A673 (cell line): ENCODE measurements around the gene NOL11. TPM values are rescaled to one million over a fixed set of nuclear protein-coding genes. Genes with fewer than 3 reads are reported as not detected.

Experiments
- BruUV-seq: library from RNA; stranded (reverse); fragments of 400-500 nt; replicated peaks from 2 replicates; lab custom pipeline; 2021; lab: Mats Ljungman, UMichigan
- CTCF ChIA-PET: fragments of 300-600 bp; sonication (Branson Sonifier 250); formaldehyde crosslinking; loops from one replicate; lab custom pipeline; 2022; ENCODE audit warnings: antibody characterized with exemption; lab: Charles Lee
- POLR2A ChIA-PET: fragments of 300-600 bp; sonication (Branson Sonifier 250); formaldehyde crosslinking; loops from one replicate; lab custom pipeline; 2022; ENCODE audit warnings: antibody characterized with exemption; ENCODE audit not compliant: low non-redundant PET; lab: Charles Lee
- DNase-seq: peaks from one replicate; pipeline ENCODE4 v3.0.0-alpha.2; 2015; ENCODE audit warnings: low spot score
- H3K27ac ChIP-seq: fragments of 200-600 bp; sonication (generic); 2 replicates; pipeline ENCODE4 v1.5.1; 2016; ENCODE audit warnings: mixed run types, low read depth, mild to moderate bottlenecking, mixed read lengths, antibody characterized with exemption, low read length; ENCODE audit not compliant: poor library complexity, severe bottlenecking
- H3K27me3 ChIP-seq: fragments of 200-600 bp; sonication (generic); replicated peaks from 2 replicates; pipeline ENCODE4 v1.6.1; 2017; ENCODE audit warnings: mixed run types, low read depth, mild to moderate bottlenecking, mixed read lengths, antibody characterized with exemption, low read length; ENCODE audit not compliant: insufficient read depth, poor library complexity
- H3K36me3 ChIP-seq: fragments of 200-600 bp; sonication (generic); 2 replicates; pipeline ENCODE4 v1.6.1; 2016; ENCODE audit warnings: mixed run types, mild to moderate bottlenecking, mixed read lengths, antibody characterized with exemption, low read length; ENCODE audit not compliant: insufficient read depth, poor library complexity, severe bottlenecking
- H3K4me1 ChIP-seq: fragments of 200-600 bp; sonication (generic); 2 replicates; pipeline ENCODE4 v1.6.1; 2017; ENCODE audit warnings: mixed run types, mild to moderate bottlenecking, mixed read lengths, antibody characterized with exemption, low read length; ENCODE audit not compliant: insufficient read depth, poor library complexity, severe bottlenecking
- H3K4me3 ChIP-seq: fragments of 200-600 bp; sonication (generic); 2 replicates; pipeline ENCODE4 v1.5.1; 2016; ENCODE audit warnings: low read depth, mixed run types, mild to moderate bottlenecking, mixed read lengths, low read length; ENCODE audit not compliant: poor library complexity, severe bottlenecking
- H3K9me3 ChIP-seq: fragments of 200-600 bp; sonication (generic); 2 replicates; pipeline ENCODE4 v1.6.1; 2016; ENCODE audit warnings: mixed run types, low read depth, mild to moderate bottlenecking, mixed read lengths, antibody characterized with exemption, low read length; ENCODE audit not compliant: poor library complexity, severe bottlenecking
- CTCF ChIP-seq: fragments of 300-800, 200-600 bp; sonication (generic); conservative IDR thresholded peaks from 2 replicates; pipeline ENCODE4 v1.5.1; 2017; ENCODE audit warnings: low read depth, mild to moderate bottlenecking, antibody characterized with exemption, low read length, moderate library complexity, mixed read lengths
- EZH2 ChIP-seq: fragments of 200-600 bp; sonication (generic); IDR thresholded peaks from 2 replicates; pipeline ENCODE4 v1.6.1; 2017; ENCODE audit warnings: borderline replicate concordance, low read depth, mild to moderate bottlenecking, mixed read lengths, antibody characterized with exemption, low read length; ENCODE audit not compliant: poor library complexity, severe bottlenecking
- intact Hi-C: fragments of 100-400 bp; cut with micrococcal nuclease; formaldehyde crosslinking; loops from one replicate; pipeline ENCODE4 v1.10.0; 2022; ENCODE audit not compliant: unreplicated experiment
- total RNA-seq: library from RNA; stranded (reverse); gene quantifications from 2 replicates; pipeline ENCODE4 v1.2.3, GENCODE V29; 2021

NOL11 gene
- total RNA-seq, 1 experiment from 2014 or later = 105 TPM

- ChIA-PET CTCF (no interaction called here), POLR2A (no interaction called here)
- Histone ChIP-seq H3K27me3 (no peaks in the 10 kb centered on the region), H3K4me3 (no peak overlapping the region), H3K36me3 (no peaks in the 10 kb centered on the region), H3K27ac (no peak overlapping the region), H3K9me3 (no peaks in the 10 kb centered on the region), H3K4me1 (no peaks in the 10 kb centered on the region)
- TF ChIP-seq EZH2 = no peak
- TF ChIP-seq CTCF = no peak
- no TSS peak for BruUV-seq
- intact Hi-C loops = no loop called here
- DNase-seq = no peak
These were observed 67.8 kb downstream of the NOL11 start for GRCh38 chr17:67785504-67785903.

Other genes starting within 250 kb of the NOL11 start
- gene BPTF, start 107.6 kb downstream of the NOL11 start, total RNA-seq = 108 and 109 TPM in 2 replicates